HEK293 (cell line): ENCODE data around the gene CHCHD10.

ENCODE experiments used
- ZBTB8A ChIP-seq: fragments of 450-650 bp; formaldehyde crosslinking; IDR thresholded peaks from 2 replicates; pipeline ENCODE4 v1.5.1; 2016; ENCODE audit warnings: missing biosample characterization, missing genetic modification characterization
- ZNF24 ChIP-seq: fragments of 450-650 bp; formaldehyde crosslinking; IDR thresholded peaks from 2 replicates; pipeline ENCODE4 v1.5.1; 2016; ENCODE audit warnings: missing biosample characterization, missing genetic modification characterization
- ZNF510 ChIP-seq: fragments of 450-650 bp; formaldehyde crosslinking; IDR thresholded peaks from 2 replicates; pipeline ENCODE4 v1.5.1; 2018; ENCODE audit warnings: mild to moderate bottlenecking, missing genetic modification characterization, missing biosample characterization; ENCODE audit not compliant: insufficient replicate concordance
- ZNF514 ChIP-seq: fragments of 450-650 bp; formaldehyde crosslinking; IDR thresholded peaks from 2 replicates; pipeline ENCODE4 v1.5.1; 2016; ENCODE audit warnings: missing biosample characterization, missing genetic modification characterization
- TF ChIP-seq, protein P1 (sequence below): fragments of 450-650 bp; formaldehyde crosslinking; IDR thresholded peaks from 2 replicates; pipeline ENCODE4 v1.5.1; 2016; ENCODE audit warnings: missing biosample characterization, missing genetic modification characterization
- TF ChIP-seq, protein P2 (sequence below): fragments of 450-650 bp; formaldehyde crosslinking; IDR thresholded peaks from 2 replicates; pipeline ENCODE4 v1.5.1; 2016; ENCODE audit warnings: missing biosample characterization, missing genetic modification characterization
- TF ChIP-seq, protein P3 (sequence below): fragments of 450-650 bp; formaldehyde crosslinking; IDR thresholded peaks from 2 replicates; pipeline ENCODE4 v1.5.1; 2016; ENCODE audit warnings: missing biosample characterization, missing genetic modification characterization
- TF ChIP-seq, protein P4 (sequence below): sonication (generic); formaldehyde crosslinking; IDR thresholded peaks from 2 replicates; pipeline ENCODE4 v1.8.1; 2022; ENCODE audit warnings: mild to moderate bottlenecking, moderate library complexity, missing genetic modification reagents

DNA sequence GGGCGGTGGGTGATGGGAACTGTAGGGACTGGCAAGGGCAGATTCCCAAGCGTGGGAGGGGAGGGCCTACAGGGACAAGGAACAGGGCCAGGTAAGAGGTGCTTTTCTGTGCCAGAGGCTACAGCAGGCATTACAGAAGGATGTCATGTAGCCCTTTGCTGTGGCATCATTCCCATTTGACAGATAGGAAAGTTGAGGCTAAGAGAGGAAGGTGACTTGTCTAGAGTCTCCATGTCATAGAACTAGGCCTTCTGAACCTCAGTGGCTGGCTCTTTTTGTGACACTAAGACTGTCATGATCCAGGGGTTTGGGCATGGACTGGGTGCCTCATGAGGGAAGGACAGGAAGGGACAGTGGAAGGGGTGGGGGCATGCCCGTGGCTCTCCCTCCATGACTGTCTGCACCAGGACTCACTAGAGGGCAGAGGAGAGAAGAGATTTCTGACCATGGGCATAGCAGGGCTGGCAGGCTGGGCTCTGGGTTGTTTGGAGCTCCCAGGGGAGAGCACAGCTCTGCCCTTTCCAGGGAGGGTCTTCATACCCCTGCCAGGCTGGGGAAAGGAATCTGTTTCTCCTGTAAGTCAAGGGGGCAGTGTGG, 8.1 kb upstream of the CHCHD10 start:
- TF ChIP-seq, protein P1, sequence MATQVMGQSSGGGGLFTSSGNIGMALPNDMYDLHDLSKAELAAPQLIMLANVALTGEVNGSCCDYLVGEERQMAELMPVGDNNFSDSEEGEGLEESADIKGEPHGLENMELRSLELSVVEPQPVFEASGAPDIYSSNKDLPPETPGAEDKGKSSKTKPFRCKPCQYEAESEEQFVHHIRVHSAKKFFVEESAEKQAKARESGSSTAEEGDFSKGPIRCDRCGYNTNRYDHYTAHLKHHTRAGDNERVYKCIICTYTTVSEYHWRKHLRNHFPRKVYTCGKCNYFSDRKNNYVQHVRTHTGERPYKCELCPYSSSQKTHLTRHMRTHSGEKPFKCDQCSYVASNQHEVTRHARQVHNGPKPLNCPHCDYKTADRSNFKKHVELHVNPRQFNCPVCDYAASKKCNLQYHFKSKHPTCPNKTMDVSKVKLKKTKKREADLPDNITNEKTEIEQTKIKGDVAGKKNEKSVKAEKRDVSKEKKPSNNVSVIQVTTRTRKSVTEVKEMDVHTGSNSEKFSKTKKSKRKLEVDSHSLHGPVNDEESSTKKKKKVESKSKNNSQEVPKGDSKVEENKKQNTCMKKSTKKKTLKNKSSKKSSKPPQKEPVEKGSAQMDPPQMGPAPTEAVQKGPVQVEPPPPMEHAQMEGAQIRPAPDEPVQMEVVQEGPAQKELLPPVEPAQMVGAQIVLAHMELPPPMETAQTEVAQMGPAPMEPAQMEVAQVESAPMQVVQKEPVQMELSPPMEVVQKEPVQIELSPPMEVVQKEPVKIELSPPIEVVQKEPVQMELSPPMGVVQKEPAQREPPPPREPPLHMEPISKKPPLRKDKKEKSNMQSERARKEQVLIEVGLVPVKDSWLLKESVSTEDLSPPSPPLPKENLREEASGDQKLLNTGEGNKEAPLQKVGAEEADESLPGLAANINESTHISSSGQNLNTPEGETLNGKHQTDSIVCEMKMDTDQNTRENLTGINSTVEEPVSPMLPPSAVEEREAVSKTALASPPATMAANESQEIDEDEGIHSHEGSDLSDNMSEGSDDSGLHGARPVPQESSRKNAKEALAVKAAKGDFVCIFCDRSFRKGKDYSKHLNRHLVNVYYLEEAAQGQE, result no peak
- TF ChIP-seq, protein P2, sequence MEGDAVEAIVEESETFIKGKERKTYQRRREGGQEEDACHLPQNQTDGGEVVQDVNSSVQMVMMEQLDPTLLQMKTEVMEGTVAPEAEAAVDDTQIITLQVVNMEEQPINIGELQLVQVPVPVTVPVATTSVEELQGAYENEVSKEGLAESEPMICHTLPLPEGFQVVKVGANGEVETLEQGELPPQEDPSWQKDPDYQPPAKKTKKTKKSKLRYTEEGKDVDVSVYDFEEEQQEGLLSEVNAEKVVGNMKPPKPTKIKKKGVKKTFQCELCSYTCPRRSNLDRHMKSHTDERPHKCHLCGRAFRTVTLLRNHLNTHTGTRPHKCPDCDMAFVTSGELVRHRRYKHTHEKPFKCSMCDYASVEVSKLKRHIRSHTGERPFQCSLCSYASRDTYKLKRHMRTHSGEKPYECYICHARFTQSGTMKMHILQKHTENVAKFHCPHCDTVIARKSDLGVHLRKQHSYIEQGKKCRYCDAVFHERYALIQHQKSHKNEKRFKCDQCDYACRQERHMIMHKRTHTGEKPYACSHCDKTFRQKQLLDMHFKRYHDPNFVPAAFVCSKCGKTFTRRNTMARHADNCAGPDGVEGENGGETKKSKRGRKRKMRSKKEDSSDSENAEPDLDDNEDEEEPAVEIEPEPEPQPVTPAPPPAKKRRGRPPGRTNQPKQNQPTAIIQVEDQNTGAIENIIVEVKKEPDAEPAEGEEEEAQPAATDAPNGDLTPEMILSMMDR, result no peak
- no peak for TF ChIP-seq ZNF24 (tag by site-specific recombination)
- no peak for TF ChIP-seq ZBTB8A (tag by site-specific recombination)
- no peak for TF ChIP-seq ZNF510 (tag by site-specific recombination)
- TF ChIP-seq, protein P3, sequence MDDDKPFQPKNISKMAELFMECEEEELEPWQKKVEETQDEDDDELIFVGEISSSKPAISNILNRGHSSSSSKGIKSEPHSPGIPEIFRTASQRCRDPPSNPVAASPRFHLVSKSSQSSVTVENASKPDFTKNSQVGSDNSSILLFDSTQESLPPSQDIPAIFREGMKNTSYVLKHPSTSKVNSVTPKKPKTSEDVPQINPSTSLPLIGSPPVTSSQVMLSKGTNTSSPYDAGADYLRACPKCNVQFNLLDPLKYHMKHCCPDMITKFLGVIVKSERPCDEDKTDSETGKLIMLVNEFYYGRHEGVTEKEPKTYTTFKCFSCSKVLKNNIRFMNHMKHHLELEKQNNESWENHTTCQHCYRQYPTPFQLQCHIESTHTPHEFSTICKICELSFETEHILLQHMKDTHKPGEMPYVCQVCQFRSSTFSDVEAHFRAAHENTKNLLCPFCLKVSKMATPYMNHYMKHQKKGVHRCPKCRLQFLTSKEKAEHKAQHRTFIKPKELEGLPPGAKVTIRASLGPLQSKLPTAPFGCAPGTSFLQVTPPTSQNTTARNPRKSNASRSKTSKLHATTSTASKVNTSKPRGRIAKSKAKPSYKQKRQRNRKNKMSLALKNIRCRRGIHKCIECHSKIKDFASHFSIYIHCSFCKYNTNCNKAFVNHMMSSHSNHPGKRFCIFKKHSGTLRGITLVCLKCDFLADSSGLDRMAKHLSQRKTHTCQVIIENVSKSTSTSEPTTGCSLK (tag by site-specific recombination), result no peak
- TF ChIP-seq ZNF514 (tag by site-specific recombination), result no peak
- TF ChIP-seq, protein P4, sequence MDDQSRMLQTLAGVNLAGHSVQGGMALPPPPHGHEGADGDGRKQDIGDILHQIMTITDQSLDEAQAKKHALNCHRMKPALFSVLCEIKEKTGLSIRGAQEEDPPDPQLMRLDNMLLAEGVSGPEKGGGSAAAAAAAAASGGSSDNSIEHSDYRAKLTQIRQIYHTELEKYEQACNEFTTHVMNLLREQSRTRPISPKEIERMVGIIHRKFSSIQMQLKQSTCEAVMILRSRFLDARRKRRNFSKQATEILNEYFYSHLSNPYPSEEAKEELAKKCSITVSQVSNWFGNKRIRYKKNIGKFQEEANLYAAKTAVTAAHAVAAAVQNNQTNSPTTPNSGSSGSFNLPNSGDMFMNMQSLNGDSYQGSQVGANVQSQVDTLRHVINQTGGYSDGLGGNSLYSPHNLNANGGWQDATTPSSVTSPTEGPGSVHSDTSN (CRISPR knock-in tag), result no peak
